Lower leg skin (tissue), 4 donors: ENCODE measurements around the gene PLCG1. TPM values are rescaled to one million over a fixed set of nuclear protein-coding genes. Genes with fewer than 3 reads are reported as not detected.
A peak's percentile ranks its signal among the peaks of the same experiment; 100 is the strongest.

Source experiments
- DNase-seq, 2 donors: peaks; one replicate each; pipeline ENCODE4 v3.0.0-alpha.2; 2019; ENCODE audit warnings: low spot score in 2 of 2
- H3K4me3 ChIP-seq: fragments of 200-600 bp; sonication (generic); 2 replicates; pipeline ENCODE4 v1.5.1; 2017; ENCODE audit warnings: mild to moderate bottlenecking, low read depth; ENCODE audit not compliant: poor library complexity, severe bottlenecking
- CTCF ChIP-seq, 3 donors: fragments of 450-650 bp; IDR thresholded peaks; one replicate each; pipeline ENCODE4 v1.5.1; 2016; ENCODE audit warnings: antibody characterized with exemption in 3 of 3, mild to moderate bottlenecking in 3 of 3, moderate library complexity in 2 of 3
- POLR2A ChIP-seq, 2 donors: fragments of 450-650 bp; IDR thresholded peaks; one replicate each; pipeline ENCODE4 v1.6.1; 2016 to 2017; ENCODE audit warnings: antibody characterized with exemption in 2 of 2, mild to moderate bottlenecking in 1 of 2, moderate library complexity in 1 of 2
- WGBS, 2 donors: methylation state at CpG; one replicate each; pipeline ENCODE4 v1.1.5; 2018; 5-methylcytosine and 5-hydroxymethylcytosine counted together
- intact Hi-C: fragments of 100-400 bp; cut with DNase I; formaldehyde crosslinking; loops from one replicate; pipeline ENCODE4 v1.15.0; 2023; ENCODE audit warnings: low total_unique reads
- total RNA-seq, 4 donors: library from RNA; depleted of rRNA; stranded (reverse); fragments of >200 nt; gene quantifications; one replicate each; pipeline ENCODE4 v1.1.0, GENCODE V29; 2016

PLCG1 gene
- total RNA-seq, 4 donors from 2014 or later = 59.0 to 138 (median 72.5) TPM

- DNase-seq = peak in 1 of 2 donors; percentile 87
- intact Hi-C loops = loop anchor here (5.0 to 10.0 kb wide), 2 partner anchors 72 to 170 kb away; partner anchors contain the start of gene LPIN3
- TF ChIP-seq POLR2A (IDR thresholded peaks at IDR 0.05) (no peak), CTCF (IDR thresholded peaks at IDR 0.05) (no peak)
- no peak overlapping the region for H3K4me3 ChIP-seq
- 53 to 62% methylated on average over 18 of the region's 18 CpGs for WGBS, 2 donors
Observed at GRCh38 chr20:41172296-41173140, 35.2 kb downstream of the PLCG1 start.

- DNase-seq = peak; percentile 84 to 98
- intact Hi-C loops = loop anchor here (5.0 to 10.0 kb wide), 2 partner anchors 72 to 169 kb away; partner anchors contain the start of gene LPIN3
- 20 to 21% methylated on average over 8 to 9 of the region's 9 CpGs for WGBS, 2 donors
- no peak for TF ChIP-seq POLR2A (IDR thresholded peaks at IDR 0.05)
- TF ChIP-seq CTCF (IDR thresholded peaks at IDR 0.05) = peak in 1 of 3 donors; percentile 90
- H3K4me3 ChIP-seq = no peak overlapping the region
Observed at GRCh38 chr20:41173161-41173721, 35.9 kb downstream of the PLCG1 start.

- DNase-seq = peak in 1 of 2 donors; percentile 78
- no peak for TF ChIP-seq CTCF (IDR thresholded peaks at IDR 0.05)
- TF ChIP-seq POLR2A (IDR thresholded peaks at IDR 0.05) = no peak
- intact Hi-C loops = loop anchor here (5.0 to 10.0 kb wide), 2 partner anchors 71 to 168 kb away; partner anchors contain the start of gene LPIN3
- no peak overlapping the region for H3K4me3 ChIP-seq
- WGBS, 2 donors = 83 to 88% methylated on average over 13 of the region's 13 CpGs
Observed at GRCh38 chr20:41173791-41174341, 36.5 kb downstream of the PLCG1 start.

- peak; percentile 10 to 59 for DNase-seq
- intact Hi-C loops = loop anchor here (5.0 to 10.0 kb wide), 2 partner anchors 70 to 168 kb away; partner anchors contain the start of gene LPIN3
- 90 to 96% methylated on average over 10 of the region's 10 CpGs for WGBS, 2 donors
Observed at GRCh38 chr20:41174373-41174772, 37.0 kb downstream of the PLCG1 start.

GRCh38 chr20:41174782-41175181 lies 37.4 kb downstream of the PLCG1 start:
- no peak overlapping the region for H3K4me3 ChIP-seq
- intact Hi-C loops = loop anchor here (5.0 to 10.0 kb wide), 2 partner anchors 70 to 168 kb away; partner anchors contain the start of gene LPIN3
- DNase-seq = peak; percentile 13 to 64
- TF ChIP-seq CTCF (IDR thresholded peaks at IDR 0.05) = no peak
- TF ChIP-seq POLR2A (IDR thresholded peaks at IDR 0.05) = no peak
- 39 to 69% methylated on average over 2 of the region's 2 CpGs for WGBS, 2 donors

More at GRCh38 chr20:41174373-41174772, 37.0 kb downstream of the PLCG1 start:
- no peak for TF ChIP-seq CTCF (IDR thresholded peaks at IDR 0.05)
- no peak for TF ChIP-seq POLR2A (IDR thresholded peaks at IDR 0.05)
- H3K4me3 ChIP-seq = no peak overlapping the region
